Endodermal cell (in vitro differentiated cells): Measurements from ENCODE around the gene ZBTB45. TPM values are rescaled to one million over a fixed set of nuclear protein-coding genes. Genes with fewer than 3 reads are reported as not detected.
A peak's percentile ranks its signal among the peaks of the same experiment; 100 is the strongest.
"Not testable (repeated sequence)": the region's sequence is repeated elsewhere in the genome, so short reads cannot be mapped to it uniquely, and the experiment has no call there.

Experiments used
- DNase-seq: peaks from one replicate; pipeline ENCODE4 v3.0.0-alpha.2; 2017
- H3K27ac ChIP-seq: 2 replicates; pipeline ENCODE4 v1.5.1; 2013; ENCODE audit warnings: mild to moderate bottlenecking, low read depth, low read length, moderate library complexity
- H3K27me3 ChIP-seq: 2 replicates; pipeline ENCODE4 v1.6.1; 2013; ENCODE audit warnings: mild to moderate bottlenecking, low read length, moderate library complexity; ENCODE audit not compliant: insufficient read depth, control insufficient read depth, poor library complexity, severe bottlenecking
- H3K36me3 ChIP-seq: 2 replicates; pipeline ENCODE4 v1.7.0; 2013; ENCODE audit warnings: mild to moderate bottlenecking, low read length, moderate library complexity; ENCODE audit not compliant: control insufficient read depth, insufficient read depth
- H3K4me1 ChIP-seq: one replicate; pipeline ENCODE4 v1.7.0; 2013; ENCODE audit warnings: low read length; ENCODE audit not compliant: control insufficient read depth, insufficient read depth
- H3K4me3 ChIP-seq: 2 replicates; pipeline ENCODE4 v1.5.1; 2013; ENCODE audit warnings: mild to moderate bottlenecking, low read length, moderate library complexity
- H3K9ac ChIP-seq: 2 replicates; pipeline ENCODE4 v1.6.1; 2013; ENCODE audit warnings: mild to moderate bottlenecking, low read length, moderate library complexity; ENCODE audit not compliant: poor library complexity, severe bottlenecking; ENCODE audit errors: extremely low read depth
- H3K9me3 ChIP-seq: 2 replicates; pipeline ENCODE4 v1.6.1; 2013; ENCODE audit warnings: mild to moderate bottlenecking, low read length, moderate library complexity; ENCODE audit not compliant: control insufficient read depth
- H3K27ac Mint-ChIP-seq: 2 replicates; pipeline ENCODE4 v1.8.0; 2020; ENCODE audit warnings: mixed read lengths
- H3K27me3 Mint-ChIP-seq: 2 replicates; pipeline ENCODE4 v1.8.0; 2021; ENCODE audit warnings: mild to moderate bottlenecking, mixed read lengths; ENCODE audit not compliant: insufficient read depth
- H3K36me3 Mint-ChIP-seq: 2 replicates; pipeline ENCODE4 v1.8.0; 2020; ENCODE audit warnings: low read depth, mixed read lengths
- H3K4me1 Mint-ChIP-seq: 2 replicates; pipeline ENCODE4 v1.8.0; 2020; ENCODE audit warnings: mixed read lengths
- H3K4me3 Mint-ChIP-seq: 2 replicates; pipeline ENCODE4 v1.8.0; 2020; ENCODE audit warnings: mild to moderate bottlenecking, moderate library complexity, mixed read lengths
- H3K9me3 Mint-ChIP-seq: 2 replicates; pipeline ENCODE4 v1.8.0; 2020; ENCODE audit warnings: mild to moderate bottlenecking, mixed read lengths
- WGBS, 2 experiments: methylation state at CpG; one replicate each; pipeline versions ENCODE4 v1.1.5 to v1.1.7; 2013; ENCODE audit warnings: missing lambda C conversion rate in 2 of 2, mixed read lengths in 1 of 2; ENCODE audit not compliant: insufficient coverage in 1 of 2, insufficient read length in 1 of 2; 5-methylcytosine and 5-hydroxymethylcytosine counted together
- total RNA-seq, 2 donors: library from RNA; stranded (reverse); fragmentation: NEBNext Ultra II Directional in 1 of 2; extraction: Animal tissue kit (Norgen Biotek cat#: 25700) in 1 of 2; gene quantifications; 2 replicates in 1 of 2; 3 replicates in 1 of 2; pipeline ENCODE4 v1.2.1, GENCODE V29; 2021
- TF ChIP-seq, protein P1 (sequence below): fragments of 200-600 bp; sonication (generic); conservative IDR thresholded peaks from 2 replicates; pipeline ENCODE4 v1.5.0; 2021; ENCODE audit warnings: antibody characterized with exemption, mild to moderate bottlenecking

Gene ZBTB45
- total RNA-seq, 2 donors from 2014 or later, result 19.0 to 19.4 TPM

DNA sequence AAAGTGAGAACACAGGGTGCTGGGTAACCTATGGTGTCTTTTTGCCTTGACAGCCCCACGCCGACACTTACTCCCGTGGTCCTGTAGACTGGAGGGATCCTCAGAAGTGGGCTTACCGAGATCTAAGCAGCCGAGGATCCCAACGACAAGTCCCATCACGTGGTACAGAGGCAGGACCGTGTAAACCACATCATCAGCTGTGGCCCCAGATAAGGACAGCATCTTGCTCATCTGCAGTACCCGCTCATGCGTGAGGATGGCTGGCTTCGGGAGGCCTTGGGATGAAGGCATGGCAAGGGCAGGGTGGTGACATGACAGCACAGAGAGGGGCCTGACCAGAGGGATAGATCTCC, 9.9 kb downstream of the ZBTB45 start:
- Histone ChIP-seq H3K4me1 (no peaks in the 10 kb centered on the region), H3K9me3 (peaks cover 10% of the 10 kb centered on the region), H3K4me3 (no peak overlapping the region), H3K27ac (no peak overlapping the region), H3K36me3 (no peaks in the 10 kb centered on the region), H3K9ac (no peak overlapping the region), H3K27me3 (no peaks in the 10 kb centered on the region)
- WGBS, 2 experiments, result 91 to 97% methylated on average over 11 of the region's 11 CpGs
- H3K36me3 Mint-ChIP-seq, result peaks cover 3% of the 10 kb centered on the region
- H3K27me3 Mint-ChIP-seq, result peaks cover 5% of the 10 kb centered on the region
- H3K27ac Mint-ChIP-seq, result no peak overlapping the region
- peaks cover 25% of the 10 kb centered on the region for H3K9me3 Mint-ChIP-seq
- no peak for DNase-seq
- TF ChIP-seq, protein P1, sequence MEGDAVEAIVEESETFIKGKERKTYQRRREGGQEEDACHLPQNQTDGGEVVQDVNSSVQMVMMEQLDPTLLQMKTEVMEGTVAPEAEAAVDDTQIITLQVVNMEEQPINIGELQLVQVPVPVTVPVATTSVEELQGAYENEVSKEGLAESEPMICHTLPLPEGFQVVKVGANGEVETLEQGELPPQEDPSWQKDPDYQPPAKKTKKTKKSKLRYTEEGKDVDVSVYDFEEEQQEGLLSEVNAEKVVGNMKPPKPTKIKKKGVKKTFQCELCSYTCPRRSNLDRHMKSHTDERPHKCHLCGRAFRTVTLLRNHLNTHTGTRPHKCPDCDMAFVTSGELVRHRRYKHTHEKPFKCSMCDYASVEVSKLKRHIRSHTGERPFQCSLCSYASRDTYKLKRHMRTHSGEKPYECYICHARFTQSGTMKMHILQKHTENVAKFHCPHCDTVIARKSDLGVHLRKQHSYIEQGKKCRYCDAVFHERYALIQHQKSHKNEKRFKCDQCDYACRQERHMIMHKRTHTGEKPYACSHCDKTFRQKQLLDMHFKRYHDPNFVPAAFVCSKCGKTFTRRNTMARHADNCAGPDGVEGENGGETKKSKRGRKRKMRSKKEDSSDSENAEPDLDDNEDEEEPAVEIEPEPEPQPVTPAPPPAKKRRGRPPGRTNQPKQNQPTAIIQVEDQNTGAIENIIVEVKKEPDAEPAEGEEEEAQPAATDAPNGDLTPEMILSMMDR, result no peak
- no peaks in the 10 kb centered on the region for H3K4me1 Mint-ChIP-seq
- H3K4me3 Mint-ChIP-seq, result no peak overlapping the region

DNA sequence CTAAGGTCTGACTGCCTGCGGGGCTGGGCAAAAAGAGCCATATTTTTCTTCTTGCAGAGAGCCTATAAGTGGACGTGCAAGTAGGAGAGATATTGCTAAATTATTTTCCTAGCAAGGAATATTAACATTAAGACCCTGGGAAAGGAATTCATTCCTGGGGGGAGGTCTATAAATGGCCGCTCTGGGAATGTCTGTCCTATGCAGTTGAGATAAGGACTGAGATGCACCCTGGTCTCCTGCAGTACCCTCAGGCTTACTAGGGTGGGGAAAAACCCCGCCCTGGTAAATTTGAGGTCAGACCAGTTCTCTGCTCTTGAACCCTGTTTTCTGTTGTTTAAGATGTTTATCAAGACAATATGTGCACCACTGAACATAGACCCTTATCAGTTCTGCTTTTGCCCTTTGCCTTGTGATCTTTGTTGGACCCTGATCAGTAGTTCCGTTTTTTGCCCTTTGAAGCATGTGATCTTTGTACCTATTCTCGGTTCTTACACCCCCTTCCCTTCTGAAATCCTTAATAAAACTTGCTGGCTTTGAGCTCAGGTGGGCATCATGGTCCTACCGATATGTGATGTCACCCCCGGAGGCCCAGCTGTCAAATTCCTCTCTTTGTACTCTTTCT, 11.9 kb downstream of the ZBTB45 start:
- not testable (repeated sequence) for H3K27ac ChIP-seq, H3K27ac Mint-ChIP-seq, H3K9ac ChIP-seq, H3K4me3 Mint-ChIP-seq, H3K4me1 Mint-ChIP-seq, DNase-seq, H3K4me3 ChIP-seq, H3K36me3 Mint-ChIP-seq, H3K27me3 ChIP-seq, H3K4me1 ChIP-seq, H3K36me3 ChIP-seq
- H3K9me3 Mint-ChIP-seq, result peaks cover 31% of the 10 kb centered on the region
- peaks cover 10% of the 10 kb centered on the region for H3K27me3 Mint-ChIP-seq
- whole genome bisulfite sequencing, 2 experiments, result 87 to 92% methylated on average over 6 to 7 of the region's 8 CpGs
- peaks cover 10% of the 10 kb centered on the region for H3K9me3 ChIP-seq

DNA sequence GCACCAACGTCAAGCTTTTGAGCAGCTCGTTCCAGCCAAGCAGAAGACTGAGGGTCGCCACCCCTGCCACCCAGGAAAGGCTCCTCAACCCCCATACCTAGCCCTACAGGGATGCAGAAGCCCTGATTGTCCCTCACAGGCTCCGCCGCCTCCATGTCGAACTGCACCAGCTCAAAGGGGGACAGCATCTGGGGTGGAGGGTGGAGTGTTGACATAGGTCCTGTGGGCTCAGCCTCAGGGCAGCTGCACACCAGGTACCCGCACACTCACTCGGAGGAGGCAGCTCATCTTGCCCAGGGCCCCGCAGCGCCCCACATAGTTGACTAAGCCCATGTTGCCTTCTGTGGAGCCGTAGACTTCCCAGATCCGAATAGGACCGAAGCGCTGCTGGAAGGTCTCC, 19.4 kb downstream of the ZBTB45 start:
- Mint-ChIP-seq H3K27me3 (peaks cover 16% of the 10 kb centered on the region), H3K9me3 (peaks cover 7% of the 10 kb centered on the region), H3K4me1 (peaks cover 9% of the 10 kb centered on the region), H3K4me3 (peak overlapping the region; percentile 71), H3K27ac (no peak overlapping the region), H3K36me3 (no peaks in the 10 kb centered on the region)
- DNase-seq, result no peak
- peak overlapping the region; percentile 92 for H3K4me3 ChIP-seq
- H3K27ac ChIP-seq, result no peak overlapping the region
- H3K9ac ChIP-seq, result no peak overlapping the region
- WGBS, 2 experiments, result 94 to 100% methylated on average over 8 to 14 of the region's 14 CpGs
- TF ChIP-seq, protein P1, result no peak
- H3K9me3 ChIP-seq, result no peaks in the 10 kb centered on the region
- no peaks in the 10 kb centered on the region for H3K27me3 ChIP-seq
- no peaks in the 10 kb centered on the region for H3K4me1 ChIP-seq
- no peaks in the 10 kb centered on the region for H3K36me3 ChIP-seq
